CD4-positive, alpha-beta T cell treated with Interleukin-12 subunit alpha and Interleukin-12 subunit beta, for 1 hour (primary cell): ENCODE measurements around the gene KMT2E.
"Not testable (repeated sequence)": the region's sequence is repeated elsewhere in the genome, so short reads cannot be mapped to it uniquely, and the experiment has no call there.

Source experiments
- DNase-seq: peaks from one replicate; pipeline ENCODE4 v3.0.0-alpha.2; 2020

KMT2E gene, protein sequence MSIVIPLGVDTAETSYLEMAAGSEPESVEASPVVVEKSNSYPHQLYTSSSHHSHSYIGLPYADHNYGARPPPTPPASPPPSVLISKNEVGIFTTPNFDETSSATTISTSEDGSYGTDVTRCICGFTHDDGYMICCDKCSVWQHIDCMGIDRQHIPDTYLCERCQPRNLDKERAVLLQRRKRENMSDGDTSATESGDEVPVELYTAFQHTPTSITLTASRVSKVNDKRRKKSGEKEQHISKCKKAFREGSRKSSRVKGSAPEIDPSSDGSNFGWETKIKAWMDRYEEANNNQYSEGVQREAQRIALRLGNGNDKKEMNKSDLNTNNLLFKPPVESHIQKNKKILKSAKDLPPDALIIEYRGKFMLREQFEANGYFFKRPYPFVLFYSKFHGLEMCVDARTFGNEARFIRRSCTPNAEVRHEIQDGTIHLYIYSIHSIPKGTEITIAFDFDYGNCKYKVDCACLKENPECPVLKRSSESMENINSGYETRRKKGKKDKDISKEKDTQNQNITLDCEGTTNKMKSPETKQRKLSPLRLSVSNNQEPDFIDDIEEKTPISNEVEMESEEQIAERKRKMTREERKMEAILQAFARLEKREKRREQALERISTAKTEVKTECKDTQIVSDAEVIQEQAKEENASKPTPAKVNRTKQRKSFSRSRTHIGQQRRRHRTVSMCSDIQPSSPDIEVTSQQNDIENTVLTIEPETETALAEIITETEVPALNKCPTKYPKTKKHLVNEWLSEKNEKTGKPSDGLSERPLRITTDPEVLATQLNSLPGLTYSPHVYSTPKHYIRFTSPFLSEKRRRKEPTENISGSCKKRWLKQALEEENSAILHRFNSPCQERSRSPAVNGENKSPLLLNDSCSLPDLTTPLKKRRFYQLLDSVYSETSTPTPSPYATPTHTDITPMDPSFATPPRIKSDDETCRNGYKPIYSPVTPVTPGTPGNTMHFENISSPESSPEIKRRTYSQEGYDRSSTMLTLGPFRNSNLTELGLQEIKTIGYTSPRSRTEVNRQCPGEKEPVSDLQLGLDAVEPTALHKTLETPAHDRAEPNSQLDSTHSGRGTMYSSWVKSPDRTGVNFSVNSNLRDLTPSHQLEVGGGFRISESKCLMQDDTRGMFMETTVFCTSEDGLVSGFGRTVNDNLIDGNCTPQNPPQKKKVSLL (N-terminal part only)

DNA sequence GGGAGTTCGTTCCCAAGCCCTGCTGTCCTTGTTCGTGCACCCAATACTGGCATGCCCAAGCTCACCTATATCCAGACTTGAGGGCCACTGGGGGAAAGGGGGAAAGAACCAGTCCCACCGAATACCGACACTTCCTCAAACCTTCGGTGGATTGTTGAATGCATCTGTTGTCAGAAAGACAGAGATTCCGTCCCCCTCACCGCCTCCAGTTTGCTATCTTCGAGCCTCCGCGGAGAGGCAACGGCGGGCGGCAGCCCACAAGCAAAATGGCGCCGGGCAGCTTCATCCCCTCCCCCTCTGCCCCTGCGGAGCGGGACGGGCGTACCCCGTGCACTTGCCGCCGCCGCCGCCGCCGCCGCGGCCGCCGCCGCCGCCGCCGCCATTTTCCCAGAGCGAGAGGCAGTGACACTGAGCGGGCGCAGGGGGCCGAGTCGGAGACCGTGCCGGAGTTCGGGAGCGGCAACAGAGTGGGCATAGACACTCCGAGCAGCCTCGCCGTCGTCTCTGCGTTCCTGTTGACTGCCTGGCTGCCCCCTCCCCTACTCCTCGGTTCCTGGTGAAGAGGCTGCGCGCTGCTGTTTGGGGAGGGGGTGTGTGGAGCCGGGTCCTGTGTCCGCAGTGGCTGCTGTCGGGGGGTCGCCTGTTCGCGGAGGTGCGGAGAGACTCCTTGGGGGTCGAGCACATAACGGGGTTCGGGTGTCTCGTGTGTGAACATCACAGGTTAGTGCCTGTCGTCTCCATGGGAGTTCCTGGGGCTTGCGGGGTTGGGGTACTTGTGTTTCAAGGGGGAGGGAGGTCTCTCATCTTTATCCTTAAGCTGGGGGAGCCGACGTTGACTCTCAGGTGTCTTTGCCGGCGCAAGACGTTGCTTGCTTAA lies at the start of gene KMT2E:
Gene KMT2E (plus strand): TSS at position 390 of the 877 bp plus-strand sequence. CDS start 26,748 bp downstream, outside the sequence.
- DNase-seq: peak; percentile 95

DNA sequence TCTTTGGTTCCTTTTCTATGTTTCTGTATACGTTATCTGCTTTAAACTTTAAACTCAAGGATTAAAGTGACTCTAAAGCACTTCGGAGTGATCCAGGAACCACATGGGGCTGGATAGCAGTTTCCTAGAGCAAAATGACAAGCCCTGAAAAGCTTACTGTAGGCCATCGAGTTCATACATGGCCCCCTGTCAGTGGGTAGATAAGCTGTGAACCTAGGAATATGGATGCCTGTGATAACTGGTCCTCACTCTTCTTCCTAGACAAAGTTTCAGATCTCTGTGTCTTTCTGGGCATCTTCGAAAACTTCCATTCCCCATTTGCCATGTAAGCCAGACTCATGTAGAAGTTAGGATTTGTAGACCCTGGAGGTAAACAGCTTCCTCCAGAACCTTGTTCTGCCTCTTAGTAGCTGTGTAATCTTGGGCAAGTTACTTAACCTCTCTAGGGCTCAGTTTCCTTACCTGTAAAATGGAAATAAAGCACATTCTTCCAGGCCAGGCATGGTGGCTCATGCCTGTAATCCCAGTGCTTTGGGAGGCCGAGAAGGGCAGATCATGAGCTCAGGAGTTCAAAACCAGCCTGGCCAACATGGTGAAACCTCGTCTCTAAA lies 49.3 kb upstream of the KMT2E start:
- no peak for DNase-seq

DNA sequence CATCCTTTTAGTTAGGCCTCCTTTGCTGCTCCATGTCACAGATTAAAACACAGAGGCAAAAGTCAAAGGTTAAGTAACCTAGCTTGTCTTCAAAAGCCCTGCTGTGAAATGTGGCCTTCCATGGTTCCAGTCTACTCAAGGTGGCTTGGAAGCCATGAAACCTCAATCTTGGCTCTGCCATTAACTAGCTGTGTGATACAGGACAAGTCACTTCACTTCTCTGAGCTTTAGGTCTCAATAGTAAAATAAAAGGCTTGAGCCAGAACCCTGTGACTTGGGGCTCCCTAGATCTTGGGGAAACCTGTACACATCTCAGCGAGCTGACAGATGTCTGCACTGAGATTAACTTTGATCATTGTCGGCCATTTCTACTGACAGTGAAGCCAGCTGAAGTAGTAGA lies 48.0 kb upstream of the KMT2E start:
- DNase-seq: no peak

DNA sequence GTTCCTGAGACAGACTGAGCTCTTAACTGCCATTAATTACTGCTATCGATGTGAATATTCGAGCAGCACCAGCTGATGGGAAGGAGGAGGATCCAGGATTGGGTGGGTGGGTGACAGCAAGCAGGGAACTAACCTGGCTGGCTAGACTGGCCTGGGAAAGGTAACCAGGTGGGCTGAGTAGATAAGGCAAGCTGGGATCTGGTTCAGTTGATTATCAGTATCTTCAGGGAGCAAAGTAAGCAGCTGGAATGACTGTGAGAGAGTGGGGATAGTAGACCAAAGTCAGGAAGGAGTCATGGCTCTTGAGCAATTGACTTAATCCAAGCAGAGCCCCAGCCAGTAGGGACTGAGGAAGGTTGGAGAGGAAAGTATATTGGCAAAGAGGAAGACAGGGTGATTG lies 46.9 kb upstream of the KMT2E start:
- no peak for DNase-seq

DNA sequence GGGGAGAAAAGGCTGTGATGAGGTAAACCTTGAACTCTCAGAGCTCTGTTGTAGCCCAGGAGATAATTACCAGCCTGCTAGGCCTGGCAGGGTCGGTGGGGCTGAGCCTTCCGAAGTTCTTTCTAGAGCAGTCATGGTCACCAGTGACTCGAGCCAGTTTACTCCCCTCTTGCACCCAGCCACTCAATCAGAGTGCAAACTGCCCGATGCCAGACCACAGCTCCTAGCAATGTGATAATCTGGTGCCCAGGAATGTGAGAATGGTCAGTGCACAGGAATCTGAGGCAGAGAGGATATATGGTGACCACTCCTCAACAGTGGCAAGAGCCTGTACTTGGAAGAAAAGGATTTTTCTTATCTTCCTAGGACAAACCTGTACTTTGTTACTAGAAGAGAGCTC lies 46.4 kb upstream of the KMT2E start:
- no peak for DNase-seq

DNA sequence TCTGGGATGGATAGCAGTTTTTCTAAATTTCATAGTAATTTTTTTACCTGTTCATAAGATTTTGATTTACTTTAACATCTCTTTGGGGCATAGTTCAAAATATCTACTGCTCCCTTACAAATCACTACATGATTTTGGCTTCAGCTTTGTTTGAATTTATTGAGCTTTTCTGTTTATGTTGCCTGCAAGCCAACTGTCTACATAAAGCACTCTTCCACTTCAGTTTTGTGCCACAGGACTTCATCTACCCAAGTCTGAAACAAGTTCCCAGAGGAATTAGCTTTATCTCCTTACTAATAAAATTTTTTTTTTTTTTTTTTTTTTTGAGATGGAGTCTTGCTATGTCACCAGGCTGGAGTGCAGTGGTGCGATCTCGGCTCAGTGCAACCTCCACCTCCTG lies 45.4 kb upstream of the KMT2E start:
- no peak for DNase-seq

DNA sequence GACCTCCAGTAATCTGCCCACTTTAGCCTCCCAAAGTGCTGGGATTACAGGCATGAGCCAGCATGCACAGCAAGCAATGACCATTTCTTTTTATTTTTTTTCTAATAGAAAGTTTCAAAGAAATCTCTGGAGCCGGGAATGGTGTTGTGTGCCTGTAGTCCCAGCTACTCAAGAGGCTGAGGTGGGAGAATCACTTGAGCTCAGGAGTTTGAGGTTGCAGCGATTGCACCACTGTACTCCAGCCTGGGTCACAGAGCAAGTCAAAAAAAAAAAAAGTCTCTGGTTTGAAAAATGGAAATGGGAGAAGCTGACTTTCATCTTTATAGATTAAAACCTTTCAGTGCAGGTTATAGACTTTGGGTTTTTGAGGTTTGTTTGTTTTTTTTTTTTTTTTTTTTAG lies 44.8 kb upstream of the KMT2E start:
- no peak for DNase-seq

DNA sequence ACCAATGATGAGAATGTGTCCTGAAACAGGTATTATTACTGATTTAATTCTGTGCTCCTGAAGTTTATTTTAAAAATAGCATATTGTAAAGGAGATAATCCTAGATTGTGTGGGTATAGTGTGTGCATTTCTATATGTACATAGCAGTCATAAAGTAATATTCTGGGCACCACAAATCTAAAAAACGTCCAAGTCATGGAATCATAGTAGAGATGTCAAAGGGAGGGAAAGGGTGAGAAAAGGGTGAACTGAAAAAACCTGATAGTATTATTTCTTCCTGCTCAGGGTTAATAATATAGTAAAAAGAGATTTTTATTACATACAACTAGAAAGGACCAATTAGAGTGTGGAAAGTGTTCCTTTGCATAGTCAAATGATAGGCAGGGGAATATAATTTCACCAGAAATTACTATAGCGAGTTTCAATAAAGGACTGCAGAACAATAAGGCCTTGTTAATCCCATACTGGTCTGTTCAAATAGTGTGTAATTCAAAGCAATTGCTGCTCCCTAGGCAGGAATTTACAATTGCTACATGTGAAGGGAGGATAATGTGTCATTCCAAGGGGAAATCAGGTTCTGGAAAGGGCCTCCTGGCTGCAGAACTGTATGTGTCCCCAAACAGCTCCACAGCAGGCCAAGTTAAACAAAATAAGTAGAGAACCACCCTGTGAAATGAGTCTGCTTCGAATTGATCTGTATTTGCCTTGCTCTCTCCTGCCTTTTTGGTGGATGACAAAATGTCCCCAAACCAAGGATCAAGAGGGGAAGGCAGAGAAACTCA lies 42.5 kb upstream of the KMT2E start:
- DNase-seq: no peak

DNA sequence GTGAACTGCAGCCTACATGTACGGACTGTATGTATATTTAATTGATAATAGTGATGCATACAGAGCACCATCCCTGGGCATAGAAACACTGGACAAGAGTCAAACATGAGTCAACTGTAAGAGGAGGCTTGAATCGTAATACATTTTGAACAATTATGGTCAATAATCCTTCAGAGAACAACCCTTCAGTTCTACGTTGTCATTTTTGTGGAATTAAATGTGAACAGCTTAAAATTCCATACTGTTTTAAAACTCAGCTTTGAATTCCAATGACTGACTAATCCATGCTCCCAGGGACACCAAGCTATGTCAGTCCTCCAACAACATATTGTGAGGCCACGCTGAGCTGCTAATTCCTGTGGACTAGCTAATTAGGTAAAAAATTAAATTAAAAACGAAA lies 41.5 kb upstream of the KMT2E start:
- no peak for DNase-seq

DNA sequence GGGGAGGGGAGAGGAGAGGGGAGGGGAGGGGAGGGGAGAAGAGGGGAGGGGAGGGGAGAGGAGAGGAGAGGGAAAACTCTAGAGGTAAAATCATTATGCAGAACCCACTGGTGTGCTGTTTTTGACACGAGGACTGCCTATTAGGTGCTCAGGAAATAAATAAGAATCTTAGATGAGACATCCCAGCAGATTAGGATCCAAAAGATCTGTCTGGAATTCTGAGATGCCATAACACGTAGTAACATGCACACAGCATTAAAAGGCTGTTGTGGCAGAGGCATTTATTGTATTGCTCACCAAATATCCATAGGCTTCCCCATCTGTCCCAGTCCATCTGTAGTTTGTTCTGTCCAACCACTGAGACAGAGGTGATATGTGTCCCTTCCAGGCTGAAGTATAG lies 40.8 kb upstream of the KMT2E start:
- no peak for DNase-seq

DNA sequence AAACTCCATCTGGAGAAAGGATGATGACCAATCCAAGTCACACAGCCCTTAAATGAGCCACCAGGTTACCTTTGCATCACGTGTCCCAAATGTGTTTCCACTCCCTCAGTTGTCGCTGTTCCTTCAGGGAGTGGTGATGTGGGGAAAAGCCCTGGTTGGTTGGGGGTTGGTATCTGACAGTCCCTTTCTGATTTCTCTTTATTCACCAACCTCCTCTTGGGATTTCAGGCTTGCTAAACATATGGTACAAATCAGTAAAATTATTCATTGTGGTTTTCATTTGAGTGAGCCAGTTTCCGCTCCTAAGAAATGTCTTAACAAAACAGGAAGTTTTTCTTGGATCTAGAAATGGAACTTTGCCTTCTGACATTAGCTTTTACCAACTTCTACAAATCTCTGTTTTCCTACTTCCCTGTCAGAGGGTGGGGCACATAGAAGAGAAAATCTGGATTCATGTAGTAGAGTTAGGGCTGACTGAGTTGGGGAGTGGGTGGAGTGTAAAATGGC lies 40.0 kb upstream of the KMT2E start:
- no peak for DNase-seq

DNA sequence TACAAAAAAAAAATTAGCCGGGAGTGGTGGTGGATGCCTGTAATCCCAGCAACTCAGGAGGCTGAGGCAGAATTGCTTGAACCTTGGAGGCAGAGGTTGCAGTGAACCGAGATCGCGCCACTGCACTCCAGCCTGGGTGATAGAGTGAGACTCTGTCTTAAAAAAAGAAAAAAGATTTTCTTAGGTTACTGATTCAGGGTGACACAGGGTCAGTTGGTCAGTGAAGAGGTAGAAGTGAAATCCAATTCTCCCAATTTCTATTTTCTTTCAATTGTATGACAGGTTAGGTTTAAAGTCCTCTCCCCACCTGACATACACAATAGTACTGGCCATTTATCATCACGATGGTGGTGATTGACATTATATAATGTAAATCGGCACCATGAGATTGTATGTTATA lies 38.5 kb upstream of the KMT2E start:
- not testable (repeated sequence) for DNase-seq

DNA sequence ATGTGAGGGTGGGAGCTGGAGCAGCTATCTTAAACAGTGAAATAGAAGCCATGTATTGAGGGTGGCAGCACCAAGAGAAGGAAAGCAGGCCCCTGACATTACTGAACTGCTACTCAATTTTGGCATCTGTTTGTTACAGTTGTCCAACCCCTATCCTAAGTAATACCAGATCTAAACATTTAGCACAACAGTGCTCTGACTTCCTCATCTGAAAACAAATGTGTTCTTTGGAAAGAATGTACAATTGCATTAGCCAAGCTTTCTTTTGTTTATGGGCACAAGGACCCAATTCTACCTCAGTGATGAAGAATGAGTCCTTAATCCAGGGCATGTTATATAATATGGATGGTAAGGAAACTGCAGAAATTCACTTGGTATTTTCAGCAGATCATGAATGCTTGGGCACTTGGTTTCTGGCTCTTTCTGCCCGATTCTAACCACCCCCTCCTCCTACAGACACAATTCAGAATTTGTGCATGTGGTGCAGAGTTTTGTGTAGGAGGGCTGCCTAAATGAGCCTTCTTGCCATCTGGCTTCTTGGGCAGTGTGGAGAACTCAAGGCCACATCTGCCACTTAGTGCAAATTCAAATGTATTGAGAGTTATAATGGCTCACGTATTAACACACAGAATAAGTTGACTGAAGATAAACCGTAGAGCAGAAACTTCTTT lies 36.9 kb upstream of the KMT2E start:
- no peak for DNase-seq

DNA sequence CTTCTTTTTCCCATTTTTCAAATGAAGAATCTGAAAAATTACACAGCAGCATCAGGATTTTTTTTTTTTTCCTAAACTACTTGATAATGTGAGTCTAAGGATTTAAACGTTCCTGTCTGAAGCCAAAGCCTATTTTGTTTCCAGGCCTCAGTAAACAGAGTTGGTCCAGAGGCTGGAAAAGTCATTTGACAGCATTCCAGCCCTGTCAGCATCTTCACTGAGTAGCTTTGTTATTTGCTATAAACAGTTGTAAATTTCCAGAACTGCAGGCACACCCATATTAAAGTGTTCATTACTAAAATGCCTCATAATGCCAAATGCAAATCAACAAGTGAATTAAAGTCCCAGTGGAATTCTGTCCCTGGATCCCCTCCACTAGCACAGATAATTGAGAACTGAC lies 35.5 kb upstream of the KMT2E start:
- no peak for DNase-seq

DNA sequence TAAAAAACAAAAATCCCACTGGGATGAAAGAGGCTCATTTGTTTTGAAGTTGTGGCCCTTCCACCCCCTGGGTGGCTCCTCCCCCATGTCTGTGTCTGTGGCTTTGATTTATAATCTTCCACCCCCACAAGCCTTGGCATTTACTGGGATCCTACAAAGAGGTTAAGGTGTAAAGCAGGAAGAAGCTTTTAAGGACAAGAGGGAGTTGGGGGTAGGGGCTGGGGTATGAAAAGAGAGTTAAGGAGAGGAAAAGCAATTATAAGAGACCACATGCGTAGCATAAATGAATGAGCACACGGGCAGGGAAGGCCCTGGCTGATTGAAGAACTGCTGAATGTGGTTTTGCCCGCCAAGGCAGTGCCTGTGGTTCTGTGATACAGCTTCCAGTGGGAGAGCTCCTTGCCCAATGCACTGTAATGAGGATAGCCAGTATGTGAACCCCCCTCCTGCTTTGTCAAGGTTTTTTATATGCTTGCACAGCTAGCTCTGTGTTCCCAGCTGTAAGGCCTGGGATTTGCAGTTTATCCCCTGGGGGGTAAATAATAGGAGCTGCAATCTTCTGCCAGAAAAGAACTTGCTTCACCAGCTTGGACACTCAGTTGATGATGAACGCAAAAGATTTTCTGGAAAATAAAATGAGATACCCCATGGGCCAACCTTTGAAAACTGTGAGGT lies 34.7 kb upstream of the KMT2E start:
- no peak for DNase-seq

DNA sequence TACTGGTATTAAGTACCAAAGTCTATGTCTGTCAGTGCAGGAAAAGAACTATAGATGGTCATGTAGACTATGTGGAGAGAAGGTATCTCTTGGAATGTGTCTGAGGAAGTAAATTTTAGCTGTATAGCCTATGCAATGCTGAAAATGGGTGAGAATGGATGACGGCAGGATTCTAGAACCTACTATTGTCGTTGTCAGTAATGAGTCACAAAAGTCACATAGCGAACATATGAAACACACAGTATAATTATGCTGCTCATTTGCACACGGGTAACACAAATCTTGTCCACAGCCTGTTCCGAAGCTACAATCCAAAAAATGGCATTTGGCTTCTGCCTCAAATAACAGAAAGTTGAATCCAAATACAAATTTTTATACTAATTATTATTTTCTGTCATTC lies 33.6 kb upstream of the KMT2E start:
- no peak for DNase-seq

DNA sequence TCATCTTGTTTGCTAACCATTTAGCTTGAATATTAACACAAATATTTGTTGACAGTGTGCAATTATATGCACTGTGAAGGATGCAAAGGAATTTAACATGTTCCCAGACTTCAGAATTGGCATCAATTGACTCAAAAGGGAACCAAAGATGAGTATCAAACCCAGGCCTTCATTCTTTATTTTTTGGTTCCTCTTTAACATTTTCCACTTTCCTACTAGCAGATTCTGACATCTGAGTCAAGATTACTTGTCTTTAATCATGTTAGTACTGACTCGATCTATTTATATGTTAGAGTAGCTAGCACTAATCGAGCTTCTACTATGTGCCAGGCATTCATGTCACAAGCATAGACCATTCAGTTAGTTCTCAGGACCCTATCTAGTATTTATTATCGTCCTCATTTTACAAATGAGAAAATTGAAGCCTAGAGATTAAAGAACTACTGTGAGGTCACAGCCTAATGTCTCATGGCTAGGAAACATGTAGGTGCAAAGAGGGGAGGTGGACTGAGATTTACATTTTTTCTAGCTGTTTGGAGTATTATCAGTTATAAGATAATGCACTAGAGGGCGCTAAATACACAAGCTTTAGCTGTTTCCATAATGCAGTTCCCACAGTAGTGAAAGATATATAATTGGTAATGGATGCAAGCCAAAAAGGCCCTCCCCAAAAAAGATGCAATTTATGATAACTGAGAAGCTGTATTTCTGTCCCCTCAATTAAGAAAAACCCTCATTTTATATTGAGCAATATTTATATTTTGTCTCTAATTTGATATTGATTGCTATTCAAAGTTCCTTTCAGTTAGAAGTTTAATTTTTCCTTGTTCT lies 32.9 kb upstream of the KMT2E start:
- DNase-seq: peak; percentile 81

DNA sequence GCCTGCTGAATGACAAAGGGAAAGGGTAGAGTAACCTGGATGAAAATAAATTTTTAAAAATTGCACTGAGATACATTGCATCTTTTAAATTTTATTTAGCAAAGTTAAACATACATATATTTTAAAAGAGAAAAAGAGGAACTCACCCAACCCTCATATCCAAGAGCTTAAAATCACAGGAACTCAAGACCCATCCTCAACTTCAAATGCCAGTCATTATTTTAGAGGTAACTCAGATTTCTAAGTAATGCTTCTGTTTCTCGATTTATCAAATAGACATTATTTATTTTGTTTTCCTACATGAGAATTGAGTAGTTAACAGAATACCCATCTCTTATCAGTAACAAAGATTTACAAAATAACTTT lies 32.4 kb upstream of the KMT2E start:
- no peak for DNase-seq
